Caco-2 (cell line): ENCODE results near the gene PITPNB. TPM values are rescaled to one million over a fixed set of nuclear protein-coding genes. Genes with fewer than 3 reads are reported as not detected.

Experiments used
- BruUV-seq: library from RNA; stranded (reverse); fragments of 400-500 nt; replicated peaks from 2 replicates; lab custom pipeline; 2021; lab: Mats Ljungman, UMichigan
- CTCF ChIA-PET: fragments of 300-600 bp; sonication (Branson Sonifier 250); formaldehyde crosslinking; loops from one replicate; lab custom pipeline; 2022; ENCODE audit warnings: antibody characterized with exemption; lab: Charles Lee
- POLR2A ChIA-PET: fragments of 300-600 bp; sonication (Branson Sonifier 250); formaldehyde crosslinking; loops from one replicate; lab custom pipeline; 2022; ENCODE audit warnings: antibody characterized with exemption; lab: Charles Lee
- DNase-seq, 2 experiments: peaks; one replicate each; pipeline versions ENCODE4 v3.0.0 to v3.0.0-alpha.2; 2020 to 2022
- H3K27me3 ChIP-seq: replicated peaks from 2 replicates; pipeline ENCODE4 v1.6.0; 2011; ENCODE audit warnings: low read length; ENCODE audit not compliant: control insufficient read depth, insufficient read depth
- H3K36me3 ChIP-seq: 2 replicates; pipeline ENCODE4 v1.5.1; 2011; ENCODE audit warnings: low read length; ENCODE audit not compliant: control insufficient read depth, insufficient read depth
- H3K4me1 ChIP-seq: fragments of 250-450 bp; sonication (Bioruptor Pico); 2 replicates; pipeline ENCODE4 v1.5.1; 2020; ENCODE audit warnings: mild to moderate bottlenecking
- H3K4me3 ChIP-seq: 2 replicates; pipeline ENCODE4 v1.5.1; 2011; ENCODE audit warnings: low read depth, mild to moderate bottlenecking, control low read depth, low read length
- H3K9me3 ChIP-seq: fragments of 250-450 bp; sonication (Bioruptor Pico); 2 replicates; pipeline ENCODE4 v1.5.1; 2020; ENCODE audit warnings: mild to moderate bottlenecking, moderate library complexity
- H3K27ac Mint-ChIP-seq: one replicate; pipeline ENCODE4 v1.8.0; 2022; ENCODE audit warnings: mixed read lengths; ENCODE audit not compliant: unreplicated experiment
- H3K27me3 Mint-ChIP-seq: one replicate; pipeline ENCODE4 v1.8.0; 2022; ENCODE audit warnings: mixed read lengths; ENCODE audit not compliant: insufficient read depth, unreplicated experiment
- H3K36me3 Mint-ChIP-seq: one replicate; pipeline ENCODE4 v1.8.0; 2022; ENCODE audit warnings: mild to moderate bottlenecking, mixed read lengths; ENCODE audit not compliant: insufficient read depth, unreplicated experiment
- H3K4me1 Mint-ChIP-seq: one replicate; pipeline ENCODE4 v1.8.0; 2022; ENCODE audit warnings: low read depth, mixed read lengths; ENCODE audit not compliant: unreplicated experiment
- H3K4me3 Mint-ChIP-seq: one replicate; pipeline ENCODE4 v1.8.0; 2022; ENCODE audit warnings: mild to moderate bottlenecking, moderate library complexity, mixed read lengths; ENCODE audit not compliant: unreplicated experiment
- H3K9me3 Mint-ChIP-seq: one replicate; pipeline ENCODE4 v1.8.0; 2022; ENCODE audit warnings: mixed read lengths; ENCODE audit not compliant: unreplicated experiment
- intact Hi-C: fragments of 100-400 bp; cut with micrococcal nuclease; formaldehyde crosslinking; loops from one replicate; pipeline ENCODE4 v1.10.0; 2022; ENCODE audit not compliant: unreplicated experiment
- total RNA-seq: library from RNA; stranded (reverse); gene quantifications from 2 replicates; pipeline ENCODE4 v1.2.3, GENCODE V29; 2022
- TF ChIP-seq, protein P1 (sequence below), 2 experiments: fragments of 200-600 bp in 1 of 2; IDR thresholded peaks; 1 replicate in 1 of 2; 2 replicates in 1 of 2; pipeline versions ENCODE4 v1.5.1 to v1.8.0; 2011 to 2022; ENCODE audit warnings: antibody characterized with exemption in 1 of 2, control low read depth in 1 of 2, inconsistent platforms in 1 of 2, low read depth in 1 of 2, low read length in 1 of 2, mild to moderate bottlenecking in 1 of 2, moderate library complexity in 1 of 2; ENCODE audit not compliant: insufficient read depth in 1 of 2, severe bottlenecking in 1 of 2, unreplicated experiment in 1 of 2

PITPNB gene
- total RNA-seq, 1 experiment from 2014 or later: 81.7 TPM

DNA sequence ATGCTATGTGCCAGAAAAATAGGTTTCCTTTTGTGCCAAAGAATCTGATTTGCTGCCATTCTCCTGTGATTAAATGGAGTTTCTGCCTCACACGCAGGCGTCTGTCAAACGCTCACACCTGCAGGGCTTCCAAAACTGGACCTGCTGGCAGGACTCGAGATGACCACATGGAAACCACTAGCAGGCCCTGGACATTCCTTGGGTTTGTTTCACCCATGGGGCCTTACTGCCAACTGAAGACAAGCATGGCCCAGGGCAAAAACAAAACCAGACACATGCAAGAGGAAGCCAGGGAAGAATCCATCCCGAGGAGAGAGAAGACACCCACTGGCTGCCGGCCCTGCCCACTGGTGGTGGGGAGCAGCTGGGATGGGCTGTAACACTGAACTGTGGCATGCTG is 61.6 kb downstream of the PITPNB start:
- Mint-ChIP-seq H3K36me3 (peaks cover 68% of the 10 kb centered on the region), H3K27ac (no peak overlapping the region), H3K4me1 (peaks cover 11% of the 10 kb centered on the region)

DNA sequence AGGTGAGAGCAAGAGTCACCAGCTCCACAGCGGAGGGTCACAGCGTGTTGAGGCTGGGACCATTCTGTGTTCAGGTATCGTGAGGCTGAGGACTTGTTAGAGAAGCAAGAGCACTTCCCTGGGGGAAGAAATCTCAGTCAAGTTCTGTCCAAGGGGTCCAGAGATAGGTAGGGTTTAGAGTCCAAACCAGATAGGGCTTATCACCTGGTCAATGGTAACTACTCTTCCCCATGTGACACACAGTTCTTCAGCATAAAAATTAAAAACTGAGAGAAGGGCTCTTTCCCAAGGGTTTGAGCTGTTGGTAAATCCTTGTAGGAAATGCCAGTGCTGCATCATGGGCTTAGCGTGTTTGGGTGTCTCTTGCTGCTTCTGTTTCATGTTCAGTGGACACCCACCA is 62.7 kb downstream of the PITPNB start:
- Mint-ChIP-seq H3K27ac (peak overlapping the region; percentile 35), H3K36me3 (peaks cover 74% of the 10 kb centered on the region), H3K4me3 (no peak overlapping the region), H3K27me3 (no peaks in the 10 kb centered on the region), H3K9me3 (no peaks in the 10 kb centered on the region), H3K4me1 (peaks cover 16% of the 10 kb centered on the region)
- Histone ChIP-seq H3K4me1 (peaks cover 12% of the 10 kb centered on the region; the same call in 1 of the 2 replicates), H3K27me3 (no peaks in the 10 kb centered on the region), H3K4me3 (no peak overlapping the region), H3K9me3 (no peaks in the 10 kb centered on the region), H3K36me3 (peaks cover 2% of the 10 kb centered on the region)
- TF ChIP-seq, protein P1, sequence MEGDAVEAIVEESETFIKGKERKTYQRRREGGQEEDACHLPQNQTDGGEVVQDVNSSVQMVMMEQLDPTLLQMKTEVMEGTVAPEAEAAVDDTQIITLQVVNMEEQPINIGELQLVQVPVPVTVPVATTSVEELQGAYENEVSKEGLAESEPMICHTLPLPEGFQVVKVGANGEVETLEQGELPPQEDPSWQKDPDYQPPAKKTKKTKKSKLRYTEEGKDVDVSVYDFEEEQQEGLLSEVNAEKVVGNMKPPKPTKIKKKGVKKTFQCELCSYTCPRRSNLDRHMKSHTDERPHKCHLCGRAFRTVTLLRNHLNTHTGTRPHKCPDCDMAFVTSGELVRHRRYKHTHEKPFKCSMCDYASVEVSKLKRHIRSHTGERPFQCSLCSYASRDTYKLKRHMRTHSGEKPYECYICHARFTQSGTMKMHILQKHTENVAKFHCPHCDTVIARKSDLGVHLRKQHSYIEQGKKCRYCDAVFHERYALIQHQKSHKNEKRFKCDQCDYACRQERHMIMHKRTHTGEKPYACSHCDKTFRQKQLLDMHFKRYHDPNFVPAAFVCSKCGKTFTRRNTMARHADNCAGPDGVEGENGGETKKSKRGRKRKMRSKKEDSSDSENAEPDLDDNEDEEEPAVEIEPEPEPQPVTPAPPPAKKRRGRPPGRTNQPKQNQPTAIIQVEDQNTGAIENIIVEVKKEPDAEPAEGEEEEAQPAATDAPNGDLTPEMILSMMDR (IDR thresholded peaks at IDR 0.05; ENCODE audit: insufficient read depth in 1 of 2, low read depth in 1 of 2, low read length in 1 of 2, severe bottlenecking in 1 of 2, unreplicated experiment in 1 of 2): no peak
- POLR2A ChIA-PET: no interaction called here
- BruUV-seq: no TSS peak
- CTCF ChIA-PET: no interaction called here
- no peak for DNase-seq
- intact Hi-C loops: no loop called here

More for the DNA sequence above, 61.6 kb downstream of the PITPNB start:
- Histone ChIP-seq H3K36me3 (peaks cover 3% of the 10 kb centered on the region), H3K27me3 (no peaks in the 10 kb centered on the region), H3K4me3 (no peak overlapping the region), H3K4me1 (peaks cover 12% of the 10 kb centered on the region; the same call in 1 of the 2 replicates), H3K9me3 (no peaks in the 10 kb centered on the region)
- no TSS peak for BruUV-seq
- ChIA-PET POLR2A (no interaction called here), CTCF (interaction anchor here (0.6 kb wide), 1 partner anchor 28 kb away, joined by 10 read pairs; no protein-coding TSS in a partner anchor)
- TF ChIP-seq, protein P1 (IDR thresholded peaks at IDR 0.05; ENCODE audit: insufficient read depth in 1 of 2, low read depth in 1 of 2, low read length in 1 of 2, severe bottlenecking in 1 of 2, unreplicated experiment in 1 of 2): no peak
- intact Hi-C loops: no loop called here
- Mint-ChIP-seq H3K9me3 (no peaks in the 10 kb centered on the region), H3K27me3 (no peaks in the 10 kb centered on the region), H3K4me3 (no peak overlapping the region)
- DNase-seq: no peak

DNA sequence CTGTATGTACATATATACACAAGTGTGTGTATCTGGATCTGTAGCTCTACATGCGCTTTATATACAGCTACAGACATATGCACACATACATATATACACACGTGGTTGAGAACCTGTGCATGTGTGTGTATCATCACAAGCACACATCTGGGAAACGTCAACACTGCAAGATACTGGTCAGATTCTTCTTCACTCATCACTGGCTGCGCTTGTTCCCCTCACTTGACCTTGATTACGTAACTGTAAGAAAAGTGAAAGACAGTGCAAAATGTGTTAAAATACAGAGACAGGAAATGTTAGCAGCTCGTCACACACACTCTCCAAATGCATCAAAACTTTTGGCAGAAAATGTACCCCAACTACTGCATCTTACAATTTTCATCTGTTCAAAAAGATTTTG is 65.6 kb downstream of the PITPNB start:
- no peak overlapping the region for H3K4me3 ChIP-seq
- Mint-ChIP-seq H3K4me1 (peaks cover 7% of the 10 kb centered on the region), H3K27ac (no peak overlapping the region), H3K4me3 (no peak overlapping the region), H3K9me3 (no peaks in the 10 kb centered on the region), H3K36me3 (peaks cover 83% of the 10 kb centered on the region), H3K27me3 (no peaks in the 10 kb centered on the region)
- intact Hi-C loops: no loop called here
- H3K27me3 ChIP-seq: no peaks in the 10 kb centered on the region
- ChIA-PET CTCF (no interaction called here), POLR2A (no interaction called here)
- BruUV-seq: no TSS peak
- TF ChIP-seq, protein P1 (IDR thresholded peaks at IDR 0.05; ENCODE audit: insufficient read depth in 1 of 2, low read depth in 1 of 2, low read length in 1 of 2, severe bottlenecking in 1 of 2, unreplicated experiment in 1 of 2): no peak
- peaks cover 1% of the 10 kb centered on the region for H3K36me3 ChIP-seq
- no peaks in the 10 kb centered on the region for H3K4me1 ChIP-seq
- no peak for DNase-seq
- H3K9me3 ChIP-seq: no peaks in the 10 kb centered on the region
